ENCODE data around the gene TRA2B. TPM values are rescaled to one million over a fixed set of nuclear protein-coding genes. Genes with fewer than 3 reads are reported as not detected.
A peak's percentile ranks its signal among the peaks of the same experiment; 100 is the strongest.

TRA2B gene
- total and polyA plus RNA-seq, 2 of the 8 experiments (the other 6 are each of a cell fraction or from before 2014, with no cell fraction given) = 206 to 274 TPM

GRCh38 chr3:185914911-185915629 lies 22.7 kb downstream of the TRA2B start:
- Histone ChIP-seq H2AFZ (ENCODE audit: low read length) (no peak overlapping the region), H3K4me2 (ENCODE audit: insufficient read depth in 1 of 2, low read depth in 2 of 2, low read length in 2 of 2) (no peak overlapping the region), H3K9me3 (ENCODE audit: insufficient read depth in 2 of 2, low read depth in 1 of 2, low read length in 1 of 2) (no peaks in the 10 kb centered on the region), H2BK15ac (ENCODE audit: low read length) (no peak overlapping the region), H2BK12ac (ENCODE audit: low read depth, low read length) (no peak overlapping the region), H4K20me1 (replicated peaks in 1 of 2; ENCODE audit: control insufficient read depth in 1 of 2, insufficient read depth in 2 of 2, low read length in 2 of 2) (peaks cover 10 to 11% of the 10 kb centered on the region in 2 experiments), H3K4me1 (replicated peaks in 1 of 4; ENCODE audit: control insufficient read depth in 3 of 4, insufficient read depth in 4 of 4, low read length in 3 of 4) (no peaks in the 10 kb centered on the region), H3K56ac (replicated peaks; ENCODE audit: insufficient read length, low read depth, low read length) (no peak overlapping the region), H4K91ac (replicated peaks; ENCODE audit: insufficient read length, low read length) (no peak overlapping the region), H2BK120ac (replicated peaks; ENCODE audit: low read depth, low read length) (no peak overlapping the region), H3K23ac (ENCODE audit: insufficient read length) (no peak overlapping the region), H3K36me3 (ENCODE audit: control insufficient read depth in 2 of 4, insufficient read depth in 4 of 4, low read length in 3 of 4) (peaks cover 34 to 68% (median 54%) of the 10 kb centered on the region in 4 experiments), H2BK20ac (ENCODE audit: low read length) (no peak overlapping the region), H3K27ac (ENCODE audit: low read depth, low read length) (no peak overlapping the region), H4K5ac (ENCODE audit: insufficient read length, low read depth, low read length) (no peak overlapping the region), H3K4ac (replicated peaks; ENCODE audit: insufficient read length, low read depth, low read length) (no peak overlapping the region), H3K23me2 (ENCODE audit: low read depth, low read length) (no peaks in the 10 kb centered on the region), H3K9ac (replicated peaks in 1 of 4; ENCODE audit: extremely low read depth in 1 of 4, low read depth in 3 of 4, low read length in 3 of 4) (no peak overlapping the region), H3K79me1 (ENCODE audit: low read depth, low read length) (no peaks in the 10 kb centered on the region; the same call in 1 of the 2 replicates), H2AK5ac (ENCODE audit: low read depth, low read length) (no peak overlapping the region), H3K14ac (ENCODE audit: insufficient read length) (no peak overlapping the region), H2BK5ac (ENCODE audit: low read depth, low read length) (no peak overlapping the region), H3K27me3 (replicated peaks in 1 of 4; ENCODE audit: control insufficient read depth in 3 of 4, extremely low read depth in 1 of 4, insufficient read depth in 3 of 4, low read length in 3 of 4) (no peaks in the 10 kb centered on the region), H4K8ac (ENCODE audit: extremely low read depth, insufficient read depth, low read length) (no peak overlapping the region), H3K18ac (ENCODE audit: extremely low read depth, low read length) (no peak overlapping the region), H3K4me3 (ENCODE audit: extremely low read depth in 1 of 4, insufficient read depth in 2 of 4, low read depth in 3 of 4, low read length in 4 of 4) (no peak overlapping the region), H3K79me2 (ENCODE audit: control insufficient read depth in 1 of 2, insufficient read depth in 2 of 2, low read length in 2 of 2) (peaks cover 0 to 49% of the 10 kb centered on the region in 2 experiments; a peak in 3 of 4 replicates)
- CTCF ChIA-PET (ENCODE audit: partially characterized antibody) = interaction anchor here (0.5 to 2.3 kb wide), 6 partner anchors 17 to 318 kb away, joined by 3 to 9 read pairs (median 4); no protein-coding TSS in a partner anchor
- POLR2A ChIA-PET (ENCODE audit: partially characterized antibody) = interaction anchor here (0.6 to 8.4 kb wide), 15 partner anchors 9 to 255 kb away, joined by 3 to 176 read pairs (median 4); partner anchors contain the start of gene TRA2B
- TF ChIP-seq, protein P1, sequence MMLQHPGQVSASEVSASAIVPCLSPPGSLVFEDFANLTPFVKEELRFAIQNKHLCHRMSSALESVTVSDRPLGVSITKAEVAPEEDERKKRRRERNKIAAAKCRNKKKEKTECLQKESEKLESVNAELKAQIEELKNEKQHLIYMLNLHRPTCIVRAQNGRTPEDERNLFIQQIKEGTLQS (IDR thresholded peaks at IDR 0.05; ENCODE audit: insufficient read depth, low read depth, low read length) = no peak
- TF ChIP-seq RFX5 (IDR thresholded peaks at IDR 0.05; ENCODE audit: borderline replicate concordance, low read depth, low read length) (0 out of 2 replicates have a peak, but pooled peaks have one; percentile 19), SP4 (IDR thresholded peaks at IDR 0.05; ENCODE audit: low read length) (no peak), JUN (IDR thresholded peaks at IDR 0.05; ENCODE audit: low read depth, low read length) (no peak), SIRT6 (IDR thresholded peaks at IDR 0.05; ENCODE audit: low read length) (no peak), SP1 (IDR thresholded peaks at IDR 0.05; ENCODE audit: low read depth, low read length) (no peak), POLR2A (IDR thresholded peaks at IDR 0.05; ENCODE audit: control extremely low read depth in 1 of 2, low read depth in 2 of 2, low read length in 2 of 2) (peak in 1 of 2 experiments; percentile 44; a peak in 2 of 3 replicates)
- TF ChIP-seq, protein P2, sequence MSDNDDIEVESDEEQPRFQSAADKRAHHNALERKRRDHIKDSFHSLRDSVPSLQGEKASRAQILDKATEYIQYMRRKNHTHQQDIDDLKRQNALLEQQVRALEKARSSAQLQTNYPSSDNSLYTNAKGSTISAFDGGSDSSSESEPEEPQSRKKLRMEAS (IDR thresholded peaks at IDR 0.05) = no peak
- FAIRE-seq (no peak), DNase-seq (ENCODE audit: low read depth in 1 of 2, low spot score in 2 of 2) (no peak)
- WGBS, 2 experiments (ENCODE audit: extremely low coverage in 1 of 2, insufficient coverage in 1 of 2, insufficient read length in 1 of 2, insufficient replicate concordance in 2 of 2, low coverage in 1 of 2, low lambda C conversion rate in 2 of 2, missing lambda C conversion rate in 1 of 2) = 93% methylated on average over 6 of the region's 6 CpGs; no CpG with 5 or more reads in 1 of the 2 experiments

Measured in H1 (cell line).